ENCODE measurements around the gene GSDME. TPM values are rescaled to one million over a fixed set of nuclear protein-coding genes. Genes with fewer than 3 reads are reported as not detected.

The GSDME gene
- total RNA-seq, 1 experiment from 2014 or later: 46.1 TPM

DNA sequence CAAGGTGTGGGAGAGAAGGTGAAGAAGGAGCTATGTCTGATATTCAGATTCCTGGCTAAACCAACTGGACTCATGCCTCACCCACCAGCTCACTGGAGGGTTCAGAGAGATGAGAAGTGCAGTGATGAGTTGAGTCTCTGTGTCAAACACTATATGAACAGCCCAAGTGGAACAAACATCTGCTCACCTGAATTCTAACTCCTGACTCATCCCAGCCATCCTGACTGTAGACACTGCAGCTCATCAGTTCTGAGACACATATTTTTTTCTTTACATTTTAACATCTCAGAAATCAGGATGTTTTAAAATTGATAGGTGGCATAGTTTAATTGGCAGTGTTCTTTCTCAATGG is 27.3 kb downstream of the GSDME start:
- ChIA-PET CTCF (interaction anchor here (0.7 kb wide), 1 partner anchor 596 kb away, joined by 3 read pairs; no protein-coding TSS in a partner anchor), POLR2A (interaction anchor here (1.4 kb wide), 1 partner anchor 11 kb away, joined by 5 read pairs; no protein-coding TSS in a partner anchor)
- TF ChIP-seq, protein P1, sequence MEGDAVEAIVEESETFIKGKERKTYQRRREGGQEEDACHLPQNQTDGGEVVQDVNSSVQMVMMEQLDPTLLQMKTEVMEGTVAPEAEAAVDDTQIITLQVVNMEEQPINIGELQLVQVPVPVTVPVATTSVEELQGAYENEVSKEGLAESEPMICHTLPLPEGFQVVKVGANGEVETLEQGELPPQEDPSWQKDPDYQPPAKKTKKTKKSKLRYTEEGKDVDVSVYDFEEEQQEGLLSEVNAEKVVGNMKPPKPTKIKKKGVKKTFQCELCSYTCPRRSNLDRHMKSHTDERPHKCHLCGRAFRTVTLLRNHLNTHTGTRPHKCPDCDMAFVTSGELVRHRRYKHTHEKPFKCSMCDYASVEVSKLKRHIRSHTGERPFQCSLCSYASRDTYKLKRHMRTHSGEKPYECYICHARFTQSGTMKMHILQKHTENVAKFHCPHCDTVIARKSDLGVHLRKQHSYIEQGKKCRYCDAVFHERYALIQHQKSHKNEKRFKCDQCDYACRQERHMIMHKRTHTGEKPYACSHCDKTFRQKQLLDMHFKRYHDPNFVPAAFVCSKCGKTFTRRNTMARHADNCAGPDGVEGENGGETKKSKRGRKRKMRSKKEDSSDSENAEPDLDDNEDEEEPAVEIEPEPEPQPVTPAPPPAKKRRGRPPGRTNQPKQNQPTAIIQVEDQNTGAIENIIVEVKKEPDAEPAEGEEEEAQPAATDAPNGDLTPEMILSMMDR (IDR thresholded peaks at IDR 0.05; ENCODE audit: unreplicated experiment): no peak
- BruUV-seq (replicated peaks): no TSS peak
- H3K4me3 Mint-ChIP-seq (ENCODE audit: unreplicated experiment): no peak overlapping the region
- peaks cover 17% of the 10 kb centered on the region for H3K36me3 Mint-ChIP-seq (ENCODE audit: insufficient read depth, unreplicated experiment)
- intact Hi-C loops (cut with micrococcal nuclease): no loop called here
- DNase-seq (ENCODE audit: unreplicated experiment): no peak
- H3K9me3 Mint-ChIP-seq (ENCODE audit: unreplicated experiment): no peaks in the 10 kb centered on the region
- H3K4me1 Mint-ChIP-seq (ENCODE audit: insufficient read depth, unreplicated experiment): peaks cover 17% of the 10 kb centered on the region
- H3K27ac Mint-ChIP-seq (ENCODE audit: low read depth, unreplicated experiment): no peak overlapping the region
- H3K27me3 Mint-ChIP-seq (ENCODE audit: insufficient read depth, unreplicated experiment): no peaks in the 10 kb centered on the region

DNA sequence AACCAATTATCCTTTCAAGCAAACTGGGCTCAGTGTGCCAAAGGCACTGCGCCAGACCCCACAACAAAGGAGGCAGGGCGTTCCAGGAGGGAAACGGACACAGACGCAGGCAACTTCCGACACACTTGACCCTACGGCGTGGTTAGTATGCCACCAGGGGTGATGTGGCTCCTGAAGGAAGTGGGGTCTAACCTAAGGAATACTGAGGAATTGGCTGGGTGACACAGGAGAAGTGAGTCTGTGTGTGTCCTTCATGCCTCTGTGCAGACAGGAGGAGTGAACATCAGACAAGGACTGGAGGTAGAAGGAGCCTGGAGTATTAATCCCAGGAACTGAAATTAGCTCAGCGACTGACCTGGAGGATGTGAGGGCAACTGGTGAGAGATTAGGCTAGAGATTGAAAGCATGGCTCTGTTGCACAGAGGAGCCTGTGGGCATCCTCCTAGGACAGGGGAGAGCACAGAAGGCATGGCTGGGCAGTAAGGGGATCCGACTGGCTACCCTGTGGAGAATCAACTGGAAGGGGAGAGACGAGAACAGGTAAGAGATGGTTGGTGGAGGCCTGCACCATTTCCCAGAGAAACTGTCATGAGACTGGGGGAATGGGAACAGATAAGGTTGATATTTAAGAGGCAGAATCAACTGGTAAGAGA is 27.8 kb downstream of the GSDME start:
- Mint-ChIP-seq H3K4me3 (ENCODE audit: unreplicated experiment) (no peak overlapping the region), H3K9me3 (ENCODE audit: unreplicated experiment) (no peaks in the 10 kb centered on the region), H3K36me3 (ENCODE audit: insufficient read depth, unreplicated experiment) (peaks cover 17% of the 10 kb centered on the region), H3K4me1 (ENCODE audit: insufficient read depth, unreplicated experiment) (peaks cover 17% of the 10 kb centered on the region), H3K27me3 (ENCODE audit: insufficient read depth, unreplicated experiment) (no peaks in the 10 kb centered on the region), H3K27ac (ENCODE audit: low read depth, unreplicated experiment) (no peak overlapping the region)
- intact Hi-C loops (cut with micrococcal nuclease): no loop called here
- no TSS peak for BruUV-seq (replicated peaks)
- ChIA-PET POLR2A (interaction anchor here (0.6 to 1.4 kb wide), 2 partner anchors 12 to 150 kb away, joined by 3 to 5 read pairs; no protein-coding TSS in a partner anchor), CTCF (interaction anchor here (0.7 kb wide), 1 partner anchor 865 kb away, joined by 3 read pairs; no protein-coding TSS in a partner anchor)
- DNase-seq (ENCODE audit: unreplicated experiment): no peak
- TF ChIP-seq, protein P1 (IDR thresholded peaks at IDR 0.05; ENCODE audit: unreplicated experiment): no peak

DNA sequence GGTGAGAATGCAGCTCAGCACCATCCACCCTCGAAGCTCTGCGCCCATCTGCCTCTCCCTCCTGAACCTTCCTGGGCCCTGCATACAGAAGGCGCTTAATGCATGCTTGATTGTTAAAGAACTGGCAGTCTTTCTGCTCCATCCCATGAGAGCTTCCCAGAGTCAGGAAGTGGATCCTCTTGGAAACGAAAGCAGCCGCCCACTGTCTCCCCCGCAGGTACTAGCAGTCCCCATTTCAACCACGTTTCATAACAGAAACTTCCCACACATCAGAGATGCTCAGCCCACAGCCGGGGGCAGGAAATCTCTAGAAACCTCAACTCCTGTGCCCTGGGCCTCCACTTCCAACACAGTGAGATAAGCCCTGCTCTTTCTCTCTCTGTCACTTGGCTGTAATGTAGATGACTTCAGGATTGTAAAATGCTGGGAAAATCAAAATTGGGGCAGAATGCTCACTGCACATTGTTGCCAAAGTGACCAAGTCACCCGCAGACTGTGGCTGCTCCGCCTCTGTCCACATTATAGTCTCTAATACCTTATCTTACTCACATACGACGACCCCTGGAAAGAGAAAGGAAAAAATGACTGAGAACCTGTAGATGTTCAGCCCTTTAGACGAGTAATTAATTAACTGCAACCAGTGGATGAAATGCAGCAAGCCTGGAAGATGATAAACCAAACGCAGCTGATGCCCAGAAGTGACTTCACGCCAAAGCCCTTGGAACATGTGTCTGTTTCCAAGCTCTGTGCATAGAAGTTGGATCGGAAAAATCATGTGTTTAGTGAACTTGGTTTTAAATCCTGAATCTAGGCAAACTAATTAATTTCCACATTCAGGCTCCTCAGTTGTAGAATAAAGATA is 28.5 kb downstream of the GSDME start:
- TF ChIP-seq, protein P1 (IDR thresholded peaks at IDR 0.05; ENCODE audit: unreplicated experiment): no peak
- H3K27ac Mint-ChIP-seq (ENCODE audit: low read depth, unreplicated experiment): no peak overlapping the region
- peaks cover 17% of the 10 kb centered on the region for H3K36me3 Mint-ChIP-seq (ENCODE audit: insufficient read depth, unreplicated experiment)
- no peak overlapping the region for H3K4me3 Mint-ChIP-seq (ENCODE audit: unreplicated experiment)
- DNase-seq (ENCODE audit: unreplicated experiment): no peak
- POLR2A ChIA-PET: interaction anchor here (0.6 to 1.6 kb wide), 3 partner anchors 13 to 149 kb away, joined by 3 to 8 read pairs (median 5); no protein-coding TSS in a partner anchor
- H3K4me1 Mint-ChIP-seq (ENCODE audit: insufficient read depth, unreplicated experiment): peaks cover 17% of the 10 kb centered on the region
- intact Hi-C loops (cut with micrococcal nuclease): no loop called here
- BruUV-seq (replicated peaks): no TSS peak
- CTCF ChIA-PET: interaction anchor here (0.6 to 1.0 kb wide), 5 partner anchors 27 to 864 kb away, joined by 3 read pairs; no protein-coding TSS in a partner anchor
- H3K27me3 Mint-ChIP-seq (ENCODE audit: insufficient read depth, unreplicated experiment): no peaks in the 10 kb centered on the region
- no peaks in the 10 kb centered on the region for H3K9me3 Mint-ChIP-seq (ENCODE audit: unreplicated experiment)

DNA sequence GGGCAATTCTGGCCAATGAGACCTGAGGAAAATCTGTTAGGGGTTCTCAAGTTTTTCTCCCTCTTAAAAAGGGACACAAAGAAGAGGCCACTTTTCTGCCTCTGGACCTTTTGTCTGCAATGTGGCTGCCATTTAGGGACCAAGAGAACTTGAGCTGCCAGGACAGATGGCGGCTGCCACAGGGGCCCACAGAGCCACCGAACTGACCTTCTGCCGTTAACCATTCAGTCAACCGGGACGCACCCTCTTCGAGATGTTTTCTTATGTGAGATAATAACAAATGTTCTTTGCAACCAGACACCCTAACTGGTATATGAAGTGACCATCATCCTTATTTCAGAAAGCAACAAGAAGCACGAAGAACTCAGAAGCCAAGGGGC is 29.2 kb downstream of the GSDME start:
- Mint-ChIP-seq H3K27ac (ENCODE audit: low read depth, unreplicated experiment) (no peak overlapping the region), H3K36me3 (ENCODE audit: insufficient read depth, unreplicated experiment) (peaks cover 11% of the 10 kb centered on the region), H3K27me3 (ENCODE audit: insufficient read depth, unreplicated experiment) (no peaks in the 10 kb centered on the region), H3K4me1 (ENCODE audit: insufficient read depth, unreplicated experiment) (peaks cover 13% of the 10 kb centered on the region), H3K9me3 (ENCODE audit: unreplicated experiment) (no peaks in the 10 kb centered on the region), H3K4me3 (ENCODE audit: unreplicated experiment) (no peak overlapping the region)
- DNase-seq (ENCODE audit: unreplicated experiment): no peak
- BruUV-seq (replicated peaks): no TSS peak
- intact Hi-C loops (cut with micrococcal nuclease): no loop called here
- TF ChIP-seq, protein P1 (IDR thresholded peaks at IDR 0.05; ENCODE audit: unreplicated experiment): no peak
- ChIA-PET POLR2A (interaction anchor here (1.1 to 2.0 kb wide), 3 partner anchors 13 to 30 kb away, joined by 5 to 8 read pairs (median 7); no protein-coding TSS in a partner anchor), CTCF (interaction anchor here (0.7 to 1.0 kb wide), 3 partner anchors 28 to 373 kb away, joined by 3 read pairs; no protein-coding TSS in a partner anchor)

Data from MCF 10A (cell line).